Transverse colon (tissue), 4 donors: ENCODE data around the gene PLCB1.

Source experiments
- CTCF ChIP-seq, 5 experiments: fragments of 200-600 bp in 3 of 5; fragments of 450-650 bp in 2 of 5; sonication (generic) in 3 of 5; IDR thresholded peaks; 1 replicate in 2 of 5; 2 replicates in 3 of 5; pipeline ENCODE4 v1.5.1; 2016 to 2017; ENCODE audit warnings: antibody characterized with exemption in 5 of 5, inconsistent platforms in 3 of 5, mild to moderate bottlenecking in 2 of 5, moderate library complexity in 1 of 5
- POLR2A ChIP-seq: fragments of 450-650 bp; IDR thresholded peaks from one replicate; pipeline ENCODE4 v1.6.1; 2016; ENCODE audit warnings: antibody characterized with exemption, mild to moderate bottlenecking, moderate library complexity
- POLR2AphosphoS5 ChIP-seq, 3 donors: sonication (generic); formaldehyde crosslinking; IDR thresholded peaks; one replicate each; pipeline ENCODE4 v1.6.1; 2016; ENCODE audit warnings: antibody characterized with exemption in 3 of 3

- no peak for TF ChIP-seq CTCF (IDR thresholded peaks at IDR 0.05)
- no peak for TF ChIP-seq POLR2AphosphoS5 (IDR thresholded peaks at IDR 0.05)
- no peak for TF ChIP-seq POLR2A
Measured at GRCh38 chr20:8425802-8426201, 293.7 kb downstream of the PLCB1 start.
